IMR-90 (cell line): Measurements from ENCODE around the gene SCAF11. TPM values are rescaled to one million over a fixed set of nuclear protein-coding genes. Genes with fewer than 3 reads are reported as not detected.

Source experiments
- ATAC-seq: fragments of 200-7000 bp; cut with Tn5 transposase; 2 replicates; pipeline ENCODE4 v1.9.1; 2020; ENCODE audit warnings: low read depth, mild to moderate bottlenecking, moderate library complexity
- BruUV-seq: library from RNA; stranded (reverse); fragments of 400-500 nt; replicated peaks from 2 replicates; lab custom pipeline; 2021; lab: Mats Ljungman, UMichigan
- CTCF ChIA-PET: fragments of 300-600 bp; formaldehyde crosslinking; extraction: SDS; loops from one replicate; lab custom pipeline; 2021; ENCODE audit warnings: antibody characterized with exemption; lab: Yijun Ruan, JAX
- POLR2A ChIA-PET: fragments of 300-600 bp; sonication (Branson Sonifier 250); formaldehyde crosslinking; loops from one replicate; lab custom pipeline; 2022; ENCODE audit warnings: antibody characterized with exemption; ENCODE audit not compliant: unreplicated experiment; lab: Charles Lee
- DNase-seq: peaks from one replicate; pipeline ENCODE4 v3.0.0; 2013
- H2AFZ ChIP-seq: replicated peaks from 2 replicates; pipeline ENCODE3; 2013; ENCODE audit warnings: low read length, mild to moderate bottlenecking; ENCODE audit not compliant: poor library complexity
- H2AK5ac ChIP-seq: 2 replicates; pipeline ENCODE4 v1.6.1; 2013; ENCODE audit warnings: low read depth, low read length, inconsistent platforms
- H2AK9ac ChIP-seq: replicated peaks from 2 replicates; pipeline ENCODE3; 2013; ENCODE audit warnings: mild to moderate bottlenecking, low read depth, low read length, moderate library complexity; ENCODE audit not compliant: poor library complexity
- H2BK120ac ChIP-seq: 2 replicates; pipeline ENCODE4 v1.6.1; 2013; ENCODE audit warnings: low read depth, low read length, inconsistent platforms
- H2BK15ac ChIP-seq: 3 replicates; pipeline ENCODE4 v1.6.1; 2013; ENCODE audit warnings: low read depth, low read length, inconsistent platforms
- H2BK20ac ChIP-seq: 2 replicates; pipeline ENCODE4 v1.6.1; 2013; ENCODE audit warnings: low read depth, mild to moderate bottlenecking, inconsistent platforms, low read length, moderate library complexity
- H2BK5ac ChIP-seq: 2 replicates; pipeline ENCODE4 v1.6.1; 2013; ENCODE audit warnings: mild to moderate bottlenecking, low read depth, low read length, inconsistent platforms; ENCODE audit not compliant: poor library complexity, severe bottlenecking
- H3K14ac ChIP-seq: replicated peaks from 2 replicates; pipeline ENCODE4 v1.6.1; 2013; ENCODE audit warnings: low read depth, low read length, inconsistent platforms
- H3K18ac ChIP-seq: 2 replicates; pipeline ENCODE4 v1.6.1; 2013; ENCODE audit warnings: low read depth, low read length, control low read depth
- H3K23ac ChIP-seq: 2 replicates; pipeline ENCODE4 v1.6.1; 2013; ENCODE audit warnings: low read depth, low read length, inconsistent platforms
- H3K27ac ChIP-seq: 2 replicates; pipeline ENCODE4 v1.5.1; 2013; ENCODE audit warnings: mild to moderate bottlenecking, control low read depth, low read length; ENCODE audit not compliant: insufficient read depth
- H3K27me3 ChIP-seq: 2 replicates; pipeline ENCODE4 v1.6.1; 2013; ENCODE audit warnings: low read length; ENCODE audit not compliant: control insufficient read depth, insufficient read depth
- H3K36me3 ChIP-seq: 2 replicates; pipeline ENCODE4 v1.6.1; 2013; ENCODE audit warnings: low read length, mixed read lengths; ENCODE audit not compliant: control insufficient read depth, insufficient read depth
- H3K4ac ChIP-seq: 2 replicates; pipeline ENCODE4 v1.6.1; 2013; ENCODE audit warnings: low read depth, low read length, inconsistent platforms
- H3K4me1 ChIP-seq: 2 replicates; pipeline ENCODE4 v1.6.1; 2013; ENCODE audit warnings: low read length, mixed read lengths; ENCODE audit not compliant: control insufficient read depth, insufficient read depth
- H3K4me2 ChIP-seq: 2 replicates; pipeline ENCODE4 v1.6.1; 2013; ENCODE audit warnings: low read depth, mild to moderate bottlenecking, control low read depth, low read length, moderate library complexity
- H3K4me3 ChIP-seq: 2 replicates; pipeline ENCODE4 v1.5.1; 2013; ENCODE audit warnings: low read depth, mild to moderate bottlenecking, control low read depth, low read length, moderate library complexity; ENCODE audit not compliant: insufficient read depth
- H3K56ac ChIP-seq: 2 replicates; pipeline ENCODE4 v1.6.1; 2013; ENCODE audit warnings: low read length, inconsistent platforms; ENCODE audit not compliant: insufficient read depth; ENCODE audit errors: extremely low read depth
- H3K79me1 ChIP-seq, 2 experiments: 2 replicates each; pipeline ENCODE4 v1.6.1; 2013; ENCODE audit warnings: low read length in 2 of 2, inconsistent platforms in 1 of 2, low read depth in 1 of 2
- H3K9ac ChIP-seq: 2 replicates; pipeline ENCODE4 v1.6.1; 2013; ENCODE audit warnings: low read depth, low read length, control low read depth
- H3K9me1 ChIP-seq: 2 replicates; pipeline ENCODE4 v1.6.1; 2013; ENCODE audit warnings: low read length, inconsistent platforms; ENCODE audit not compliant: insufficient read depth
- H3K9me3 ChIP-seq: 2 replicates; pipeline ENCODE4 v1.6.1; 2013; ENCODE audit warnings: low read length; ENCODE audit not compliant: control insufficient read depth, insufficient read depth
- H4K20me1 ChIP-seq: 2 replicates; pipeline ENCODE4 v1.6.1; 2013; ENCODE audit warnings: low read length, inconsistent platforms; ENCODE audit not compliant: insufficient read depth
- H4K5ac ChIP-seq: 2 replicates; pipeline ENCODE4 v1.6.1; 2013; ENCODE audit warnings: mild to moderate bottlenecking, low read depth, low read length, control low read depth
- H4K8ac ChIP-seq, 2 experiments: 2 replicates each; pipeline ENCODE4 v1.6.1; 2013; ENCODE audit warnings: low read depth in 2 of 2, low read length in 2 of 2, control low read depth in 1 of 2, inconsistent platforms in 1 of 2
- H4K91ac ChIP-seq: 2 replicates; pipeline ENCODE4 v1.6.1; 2013; ENCODE audit warnings: low read depth, low read length, inconsistent platforms; ENCODE audit not compliant: insufficient read depth
- CEBPB ChIP-seq: IDR thresholded peaks from 2 replicates; pipeline ENCODE4 v1.6.1; 2012; ENCODE audit warnings: low read depth, low read length, improper control_type of control experiment
- CHD1 ChIP-seq: IDR thresholded peaks from 2 replicates; pipeline ENCODE4 v1.6.1; 2012; ENCODE audit warnings: low read depth, low read length, improper control_type of control experiment
- MAZ ChIP-seq: IDR thresholded peaks from 2 replicates; pipeline ENCODE4 v1.6.1; 2012; ENCODE audit warnings: low read depth, mild to moderate bottlenecking, low read length, improper control_type of control experiment, moderate library complexity, borderline replicate concordance
- MXI1 ChIP-seq: IDR thresholded peaks from 2 replicates; pipeline ENCODE4 v1.6.1; 2012; ENCODE audit warnings: low read depth, mild to moderate bottlenecking, low read length, moderate library complexity, borderline replicate concordance
- NFE2L2 ChIP-seq: fragments of 150-350 bp; IDR thresholded peaks from 2 replicates; pipeline ENCODE4 v1.6.1; 2016; ENCODE audit warnings: low read depth, mild to moderate bottlenecking, low read length
- RFX5 ChIP-seq: IDR thresholded peaks from 2 replicates; pipeline ENCODE4 v1.8.0; 2012; ENCODE audit warnings: low read depth, mild to moderate bottlenecking, low read length, moderate library complexity
- WGBS, 2 experiments: methylation state at CpG; one replicate each; pipeline versions ENCODE4 v1.1.5 to v1.1.7; 2013; ENCODE audit warnings: missing lambda C conversion rate in 2 of 2; ENCODE audit not compliant: insufficient read length in 1 of 2; ENCODE audit errors: extremely low coverage in 2 of 2; 5-methylcytosine and 5-hydroxymethylcytosine counted together
- dilution Hi-C: fragments of 300-500 bp; cut with HindIII; formaldehyde crosslinking; loops from one replicate; pipeline ENCODE4 v1.14.3; 2018; ENCODE audit warnings: low sequenced_read_pairs; ENCODE audit not compliant: unreplicated experiment
- in situ Hi-C: fragments of 300-500 bp; cut with MboI; formaldehyde crosslinking; loops from 3 replicates; pipeline ENCODE4 v1.14.3; 2019; ENCODE audit warnings: low sequenced_read_pairs, inconsistent platforms, mixed read lengths
- intact Hi-C: fragments of 100-400 bp; cut with micrococcal nuclease; formaldehyde crosslinking; loops from 2 replicates; pipeline ENCODE4 v1.10.0; 2022
- polyA plus RNA-seq, 3 experiments: library from polyadenylated mRNA; depleted of rRNA; stranded (reverse); fragments of >200 nt; gene quantifications; 2 replicates each; pipeline ENCODE4 v1.2.3, GENCODE V29; 2012; ENCODE audit warnings: low replicate concordance in 1 of 3
- total RNA-seq: library from RNA; depleted of rRNA; stranded (reverse); fragments of >200 nt; gene quantifications from 2 replicates; pipeline ENCODE4 v1.2.3, GENCODE V29; 2012
- TF ChIP-seq, protein P1 (sequence below): fragments of 150-350 bp; IDR thresholded peaks from 2 replicates; pipeline ENCODE4 v1.6.1; 2017; ENCODE audit warnings: mild to moderate bottlenecking, antibody characterized with exemption, low read length, low read depth
- TF ChIP-seq, protein P2 (sequence below): conservative IDR thresholded peaks from 2 replicates; pipeline ENCODE4 v1.5.1; 2012; ENCODE audit warnings: mild to moderate bottlenecking, low read depth, low read length, improper control_type of control experiment

Gene SCAF11
- total and polyA plus RNA-seq, 2 of the 4 experiments (the other 2 are of a cell fraction), result 33.9 to 70.4 TPM

DNA sequence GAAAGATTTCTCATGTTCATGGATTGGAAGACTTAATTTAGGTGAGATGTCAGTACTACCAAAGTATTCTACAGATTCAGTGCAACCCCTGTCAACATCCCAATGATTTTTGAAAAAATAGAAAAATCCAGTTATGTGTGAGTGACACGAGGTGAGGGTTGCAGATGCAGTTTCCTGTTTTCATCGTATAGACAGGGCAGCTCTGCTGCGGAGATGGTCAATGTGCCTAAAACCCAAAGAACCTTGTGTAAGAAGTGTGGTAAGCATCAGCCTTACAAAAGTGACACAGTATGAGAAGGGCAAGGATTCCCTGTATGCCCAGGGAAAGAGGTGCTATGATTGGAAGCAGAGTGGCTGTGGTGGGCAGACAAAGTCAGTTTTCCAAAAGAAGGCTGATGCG, 94.4 kb downstream of the SCAF11 start:
- ChIA-PET CTCF (no interaction called here), POLR2A (no interaction called here)
- H3K4me2 ChIP-seq, result no peak overlapping the region
- H4K5ac ChIP-seq, result no peak overlapping the region
- no TSS peak for BruUV-seq
- H4K20me1 ChIP-seq, result no peaks in the 10 kb centered on the region
- no peak overlapping the region for H2AK9ac ChIP-seq
- no peak overlapping the region for H2BK120ac ChIP-seq
- DNase-seq (no peak), ATAC-seq (no peak)
- no peaks in the 10 kb centered on the region for H3K27me3 ChIP-seq
- H3K14ac ChIP-seq, result no peak overlapping the region
- in situ Hi-C loops, result no loop called here
- 100% methylated on average over 3 of the region's 4 CpGs; no CpG with 5 or more reads in 1 of the 2 experiments for WGBS, 2 experiments
- no peak overlapping the region for H3K4ac ChIP-seq
- peaks cover 8% of the 10 kb centered on the region; the same call in 1 of the 2 replicates for H3K9me1 ChIP-seq
- no peak overlapping the region for H3K9ac ChIP-seq
- dilution Hi-C loops, result no loop called here
- H3K27ac ChIP-seq, result no peak overlapping the region
- H3K18ac ChIP-seq, result no peak overlapping the region
- H3K9me3 ChIP-seq, result no peaks in the 10 kb centered on the region
- H3K4me3 ChIP-seq, result no peak overlapping the region
- H3K56ac ChIP-seq, result no peak overlapping the region
- no peaks in the 10 kb centered on the region; a peak in 1 of 4 replicates for H3K79me1 ChIP-seq
- H3K4me1 ChIP-seq, result no peaks in the 10 kb centered on the region
- H4K91ac ChIP-seq, result no peak overlapping the region
- no peak overlapping the region for H2AFZ ChIP-seq
- H2BK5ac ChIP-seq, result no peak overlapping the region
- TF ChIP-seq NFE2L2, result no peak
- TF ChIP-seq, protein P1, sequence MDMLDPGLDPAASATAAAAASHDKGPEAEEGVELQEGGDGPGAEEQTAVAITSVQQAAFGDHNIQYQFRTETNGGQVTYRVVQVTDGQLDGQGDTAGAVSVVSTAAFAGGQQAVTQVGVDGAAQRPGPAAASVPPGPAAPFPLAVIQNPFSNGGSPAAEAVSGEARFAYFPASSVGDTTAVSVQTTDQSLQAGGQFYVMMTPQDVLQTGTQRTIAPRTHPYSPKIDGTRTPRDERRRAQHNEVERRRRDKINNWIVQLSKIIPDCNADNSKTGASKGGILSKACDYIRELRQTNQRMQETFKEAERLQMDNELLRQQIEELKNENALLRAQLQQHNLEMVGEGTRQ, result no peak
- no peak for TF ChIP-seq MAZ
- TF ChIP-seq CHD1, result no peak
- TF ChIP-seq RFX5, result no peak
- TF ChIP-seq MXI1, result no peak
- TF ChIP-seq CEBPB, result no peak
- TF ChIP-seq, protein P2, sequence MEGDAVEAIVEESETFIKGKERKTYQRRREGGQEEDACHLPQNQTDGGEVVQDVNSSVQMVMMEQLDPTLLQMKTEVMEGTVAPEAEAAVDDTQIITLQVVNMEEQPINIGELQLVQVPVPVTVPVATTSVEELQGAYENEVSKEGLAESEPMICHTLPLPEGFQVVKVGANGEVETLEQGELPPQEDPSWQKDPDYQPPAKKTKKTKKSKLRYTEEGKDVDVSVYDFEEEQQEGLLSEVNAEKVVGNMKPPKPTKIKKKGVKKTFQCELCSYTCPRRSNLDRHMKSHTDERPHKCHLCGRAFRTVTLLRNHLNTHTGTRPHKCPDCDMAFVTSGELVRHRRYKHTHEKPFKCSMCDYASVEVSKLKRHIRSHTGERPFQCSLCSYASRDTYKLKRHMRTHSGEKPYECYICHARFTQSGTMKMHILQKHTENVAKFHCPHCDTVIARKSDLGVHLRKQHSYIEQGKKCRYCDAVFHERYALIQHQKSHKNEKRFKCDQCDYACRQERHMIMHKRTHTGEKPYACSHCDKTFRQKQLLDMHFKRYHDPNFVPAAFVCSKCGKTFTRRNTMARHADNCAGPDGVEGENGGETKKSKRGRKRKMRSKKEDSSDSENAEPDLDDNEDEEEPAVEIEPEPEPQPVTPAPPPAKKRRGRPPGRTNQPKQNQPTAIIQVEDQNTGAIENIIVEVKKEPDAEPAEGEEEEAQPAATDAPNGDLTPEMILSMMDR, result no peak
- intact Hi-C loops, result no loop called here
- H2AK5ac ChIP-seq, result no peak overlapping the region
- H3K36me3 ChIP-seq, result peaks cover 16% of the 10 kb centered on the region
- H2BK20ac ChIP-seq, result no peak overlapping the region
- no peak overlapping the region for H3K23ac ChIP-seq
- H2BK15ac ChIP-seq, result no peak overlapping the region
- H4K8ac ChIP-seq, result no peak overlapping the region
